HL-60 (cell line): Measurements from ENCODE around the gene PRR20C.
"Not testable (repeated sequence)": the region's sequence is repeated elsewhere in the genome, so short reads cannot be mapped to it uniquely, and the experiment has no call there.

Experiments
- POLR2AphosphoS5 ChIP-seq: IDR thresholded peaks from 2 replicates; pipeline ENCODE4 v1.6.1; 2012; ENCODE audit warnings: low read depth
- TF ChIP-seq, protein P1 (sequence below): IDR thresholded peaks from 2 replicates; pipeline ENCODE4 v1.6.1; 2012; ENCODE audit warnings: low read depth; ENCODE audit not compliant: insufficient replicate concordance
- TF ChIP-seq, protein P2 (sequence below): IDR thresholded peaks from one replicate; pipeline ENCODE4 v1.5.1; 2011; ENCODE audit warnings: low read length, control low read depth, inconsistent platforms; ENCODE audit not compliant: insufficient read depth

DNA sequence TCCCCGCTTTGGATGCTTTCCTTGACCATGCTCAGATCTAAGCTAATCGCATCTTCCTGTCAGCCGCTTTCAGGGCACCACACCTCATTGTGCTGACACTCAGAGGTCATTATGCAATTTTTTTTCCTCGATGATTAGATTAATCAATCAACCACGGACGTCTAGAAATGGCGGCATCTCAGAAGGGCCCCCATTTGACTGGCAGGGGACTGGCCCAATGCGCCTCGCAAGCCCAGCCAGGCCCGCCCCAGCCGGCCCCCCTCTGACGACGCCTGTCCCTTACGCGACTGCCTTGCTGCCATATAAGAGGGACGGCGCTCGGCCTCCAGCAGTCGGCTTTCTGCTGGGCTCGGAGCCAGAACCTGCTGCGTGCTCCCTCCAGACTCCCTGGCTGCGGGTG, 6.5 kb downstream of the PRR20C start, which contains the start of gene PRR20D:
- TF ChIP-seq, protein P1, sequence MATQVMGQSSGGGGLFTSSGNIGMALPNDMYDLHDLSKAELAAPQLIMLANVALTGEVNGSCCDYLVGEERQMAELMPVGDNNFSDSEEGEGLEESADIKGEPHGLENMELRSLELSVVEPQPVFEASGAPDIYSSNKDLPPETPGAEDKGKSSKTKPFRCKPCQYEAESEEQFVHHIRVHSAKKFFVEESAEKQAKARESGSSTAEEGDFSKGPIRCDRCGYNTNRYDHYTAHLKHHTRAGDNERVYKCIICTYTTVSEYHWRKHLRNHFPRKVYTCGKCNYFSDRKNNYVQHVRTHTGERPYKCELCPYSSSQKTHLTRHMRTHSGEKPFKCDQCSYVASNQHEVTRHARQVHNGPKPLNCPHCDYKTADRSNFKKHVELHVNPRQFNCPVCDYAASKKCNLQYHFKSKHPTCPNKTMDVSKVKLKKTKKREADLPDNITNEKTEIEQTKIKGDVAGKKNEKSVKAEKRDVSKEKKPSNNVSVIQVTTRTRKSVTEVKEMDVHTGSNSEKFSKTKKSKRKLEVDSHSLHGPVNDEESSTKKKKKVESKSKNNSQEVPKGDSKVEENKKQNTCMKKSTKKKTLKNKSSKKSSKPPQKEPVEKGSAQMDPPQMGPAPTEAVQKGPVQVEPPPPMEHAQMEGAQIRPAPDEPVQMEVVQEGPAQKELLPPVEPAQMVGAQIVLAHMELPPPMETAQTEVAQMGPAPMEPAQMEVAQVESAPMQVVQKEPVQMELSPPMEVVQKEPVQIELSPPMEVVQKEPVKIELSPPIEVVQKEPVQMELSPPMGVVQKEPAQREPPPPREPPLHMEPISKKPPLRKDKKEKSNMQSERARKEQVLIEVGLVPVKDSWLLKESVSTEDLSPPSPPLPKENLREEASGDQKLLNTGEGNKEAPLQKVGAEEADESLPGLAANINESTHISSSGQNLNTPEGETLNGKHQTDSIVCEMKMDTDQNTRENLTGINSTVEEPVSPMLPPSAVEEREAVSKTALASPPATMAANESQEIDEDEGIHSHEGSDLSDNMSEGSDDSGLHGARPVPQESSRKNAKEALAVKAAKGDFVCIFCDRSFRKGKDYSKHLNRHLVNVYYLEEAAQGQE, result not testable (repeated sequence)
- TF ChIP-seq, protein P2, sequence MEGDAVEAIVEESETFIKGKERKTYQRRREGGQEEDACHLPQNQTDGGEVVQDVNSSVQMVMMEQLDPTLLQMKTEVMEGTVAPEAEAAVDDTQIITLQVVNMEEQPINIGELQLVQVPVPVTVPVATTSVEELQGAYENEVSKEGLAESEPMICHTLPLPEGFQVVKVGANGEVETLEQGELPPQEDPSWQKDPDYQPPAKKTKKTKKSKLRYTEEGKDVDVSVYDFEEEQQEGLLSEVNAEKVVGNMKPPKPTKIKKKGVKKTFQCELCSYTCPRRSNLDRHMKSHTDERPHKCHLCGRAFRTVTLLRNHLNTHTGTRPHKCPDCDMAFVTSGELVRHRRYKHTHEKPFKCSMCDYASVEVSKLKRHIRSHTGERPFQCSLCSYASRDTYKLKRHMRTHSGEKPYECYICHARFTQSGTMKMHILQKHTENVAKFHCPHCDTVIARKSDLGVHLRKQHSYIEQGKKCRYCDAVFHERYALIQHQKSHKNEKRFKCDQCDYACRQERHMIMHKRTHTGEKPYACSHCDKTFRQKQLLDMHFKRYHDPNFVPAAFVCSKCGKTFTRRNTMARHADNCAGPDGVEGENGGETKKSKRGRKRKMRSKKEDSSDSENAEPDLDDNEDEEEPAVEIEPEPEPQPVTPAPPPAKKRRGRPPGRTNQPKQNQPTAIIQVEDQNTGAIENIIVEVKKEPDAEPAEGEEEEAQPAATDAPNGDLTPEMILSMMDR, result not testable (repeated sequence)
- TF ChIP-seq POLR2AphosphoS5, result not testable (repeated sequence)
